BJ (cell line): ENCODE results near the gene ALG1. TPM values are rescaled to one million over a fixed set of nuclear protein-coding genes. Genes with fewer than 3 reads are reported as not detected.

Experiments used
- CTCF ChIA-PET: fragments of 350-600 bp; formaldehyde crosslinking; extraction: SDS; loops from one replicate; lab custom pipeline; 2021; ENCODE audit warnings: antibody characterized with exemption, inconsistent platforms; lab: Yijun Ruan, JAX
- POLR2A ChIA-PET: fragments of 300-600 bp; sonication (Branson Sonifier 250); formaldehyde crosslinking; extraction: SDS; loops from one replicate; lab custom pipeline; 2021; ENCODE audit warnings: antibody characterized with exemption; lab: Charles Lee
- DNase-seq: peaks from one replicate; pipeline ENCODE4 v3.0.0-alpha.2; 2011; ENCODE audit warnings: low read depth
- H3K27me3 ChIP-seq: 2 replicates; pipeline ENCODE4 v1.6.0; 2011; ENCODE audit warnings: low read length; ENCODE audit not compliant: control insufficient read depth, insufficient read depth
- H3K36me3 ChIP-seq: 2 replicates; pipeline ENCODE4 v1.5.1; 2011; ENCODE audit warnings: low read length; ENCODE audit not compliant: control insufficient read depth, insufficient read depth
- H3K4me3 ChIP-seq: 2 replicates; pipeline ENCODE4 v1.5.1; 2011; ENCODE audit warnings: low read depth, mild to moderate bottlenecking, control low read depth, low read length
- CTCF ChIP-seq: IDR thresholded peaks from 2 replicates; pipeline ENCODE4 v1.5.1; 2011; ENCODE audit warnings: low read depth, mild to moderate bottlenecking, control low read depth, inconsistent platforms, low read length, moderate library complexity; ENCODE audit not compliant: insufficient read depth
- polyA plus RNA-seq: library from polyadenylated mRNA; depleted of rRNA; stranded (reverse); fragments of >200 nt; gene quantifications from 2 replicates; pipeline ENCODE4 v1.2.3, GENCODE V29; 2011

ALG1 gene
- polyA plus RNA-seq, 1 experiment: 63.1 TPM

- no peak for DNase-seq
- no peak for TF ChIP-seq CTCF
- ChIA-PET CTCF (no interaction called here), POLR2A (no interaction called here)
- Histone ChIP-seq H3K4me3 (no peak overlapping the region), H3K36me3 (no peaks in the 10 kb centered on the region), H3K27me3 (no peaks in the 10 kb centered on the region; the same call in 1 of the 2 replicates)
These were observed 35.2 kb upstream of the ALG1 start for GRCh38 chr16:5036228-5037156.

- POLR2A ChIA-PET: no interaction called here
- DNase-seq: no peak
- CTCF ChIA-PET: no interaction called here
- no peak for TF ChIP-seq CTCF
- H3K27me3 ChIP-seq: no peaks in the 10 kb centered on the region; the same call in none of the 2 replicates
- no peaks in the 10 kb centered on the region for H3K36me3 ChIP-seq
- H3K4me3 ChIP-seq: no peak overlapping the region
These were observed 31.2 kb upstream of the ALG1 start for GRCh38 chr16:5040451-5040850.

GRCh38 chr16:5041600-5042133 is 30.0 kb upstream of the ALG1 start:
- no peak for DNase-seq
- Histone ChIP-seq H3K36me3 (no peaks in the 10 kb centered on the region), H3K27me3 (no peaks in the 10 kb centered on the region; the same call in none of the 2 replicates), H3K4me3 (no peak overlapping the region)
- CTCF ChIA-PET: interaction anchor here (0.7 to 1.2 kb wide), 2 partner anchors 9 to 12 kb away, joined by 3 to 4 read pairs; no protein-coding TSS in a partner anchor
- POLR2A ChIA-PET: no interaction called here
- TF ChIP-seq CTCF: no peak

- no peak overlapping the region for H3K4me3 ChIP-seq
- DNase-seq: no peak
- ChIA-PET POLR2A (no interaction called here), CTCF (interaction anchor here (0.9 to 1.2 kb wide), 2 partner anchors 9 to 10 kb away, joined by 3 to 4 read pairs; no protein-coding TSS in a partner anchor)
- TF ChIP-seq CTCF: 0 out of 2 replicates have a peak, but pooled peaks have one; percentile 15
- H3K36me3 ChIP-seq: no peaks in the 10 kb centered on the region
- H3K27me3 ChIP-seq: peaks cover 1% of the 10 kb centered on the region
These were observed 29.0 kb upstream of the ALG1 start for GRCh38 chr16:5042574-5043171.
